ENCODE data around the gene TENM4. TPM values are rescaled to one million over a fixed set of nuclear protein-coding genes. Genes with fewer than 3 reads are reported as not detected.

Gene TENM4
- total RNA-seq, 1 experiment from 2014 or later: 25.0 TPM

GRCh38 chr11:79449040-79449439 lies 8.2 kb upstream of the TENM4 start:
- no peak overlapping the region for H3K4me3 Mint-ChIP-seq
- peaks cover 27% of the 10 kb centered on the region for H3K4me1 Mint-ChIP-seq
- ChIA-PET POLR2A (no interaction called here), CTCF (no interaction called here)
- H3K27ac Mint-ChIP-seq: no peak overlapping the region
- TF ChIP-seq IRF1 (CRISPR knock-in tag; IDR thresholded peaks at IDR 0.05) (no peak), NFYB (CRISPR knock-in tag; conservative IDR thresholded peaks at IDR 0.05; ENCODE audit: low read depth) (no peak), AR (CRISPR knock-in tag; IDR thresholded peaks at IDR 0.05) (no peak), NR1H2 (CRISPR knock-in tag; IDR thresholded peaks at IDR 0.05) (no peak), ZNF396 (CRISPR knock-in tag; IDR thresholded peaks at IDR 0.05; ENCODE audit: borderline replicate concordance) (no peak), HMGA2 (CRISPR knock-in tag; IDR thresholded peaks at IDR 0.05) (no peak), PRDM15 (CRISPR knock-in tag; IDR thresholded peaks at IDR 0.05) (no peak), TEAD4 (CRISPR knock-in tag; IDR thresholded peaks at IDR 0.05) (no peak), CREB1 (CRISPR knock-in tag; IDR thresholded peaks at IDR 0.05) (no peak), SOX15 (CRISPR knock-in tag; IDR thresholded peaks at IDR 0.05) (no peak), KAT7 (CRISPR knock-in tag; IDR thresholded peaks at IDR 0.05; ENCODE audit: borderline replicate concordance) (no peak), ATF3 (CRISPR knock-in tag; conservative IDR thresholded peaks at IDR 0.05) (no peak)
- DNase-seq (ENCODE audit: low spot score) (no peak), ATAC-seq (no peak)
- H3K27me3 Mint-ChIP-seq (ENCODE audit: low read depth): no peaks in the 10 kb centered on the region
- H3K36me3 Mint-ChIP-seq: no peaks in the 10 kb centered on the region
- H3K9me3 Mint-ChIP-seq: peaks cover 5% of the 10 kb centered on the region

GRCh38 chr11:79447038-79447786 lies 6.4 kb upstream of the TENM4 start:
- Mint-ChIP-seq H3K9me3 (peaks cover 11% of the 10 kb centered on the region), H3K36me3 (no peaks in the 10 kb centered on the region), H3K4me1 (peaks cover 24% of the 10 kb centered on the region), H3K4me3 (no peak overlapping the region), H3K27me3 (ENCODE audit: low read depth) (peaks cover 17% of the 10 kb centered on the region), H3K27ac (no peak overlapping the region)
- ATAC-seq: peak; percentile 32
- no peak for DNase-seq (ENCODE audit: low spot score)
- POLR2A ChIA-PET: no interaction called here
- TF ChIP-seq HMGXB4 (CRISPR knock-in tag; IDR thresholded peaks at IDR 0.05) (no peak), E2F4 (CRISPR knock-in tag; IDR thresholded peaks at IDR 0.05; ENCODE audit: borderline replicate concordance, low read depth) (no peak), ZNF263 (CRISPR knock-in tag; IDR thresholded peaks at IDR 0.05; ENCODE audit: low read depth) (no peak), ZBTB21 (CRISPR knock-in tag; IDR thresholded peaks at IDR 0.05; ENCODE audit: borderline replicate concordance) (no peak)
- CTCF ChIA-PET: interaction anchor here (1.3 kb wide), 1 partner anchor 39 kb away, joined by 5 read pairs; no protein-coding TSS in a partner anchor

Measured in WTC11 (cell line).